ENCODE data around the gene UGT1A6. TPM values are rescaled to one million over a fixed set of nuclear protein-coding genes. Genes with fewer than 3 reads are reported as not detected.

UGT1A6 gene
- total and polyA plus RNA-seq, 2 experiments from 2014 or later = not detected

DNA sequence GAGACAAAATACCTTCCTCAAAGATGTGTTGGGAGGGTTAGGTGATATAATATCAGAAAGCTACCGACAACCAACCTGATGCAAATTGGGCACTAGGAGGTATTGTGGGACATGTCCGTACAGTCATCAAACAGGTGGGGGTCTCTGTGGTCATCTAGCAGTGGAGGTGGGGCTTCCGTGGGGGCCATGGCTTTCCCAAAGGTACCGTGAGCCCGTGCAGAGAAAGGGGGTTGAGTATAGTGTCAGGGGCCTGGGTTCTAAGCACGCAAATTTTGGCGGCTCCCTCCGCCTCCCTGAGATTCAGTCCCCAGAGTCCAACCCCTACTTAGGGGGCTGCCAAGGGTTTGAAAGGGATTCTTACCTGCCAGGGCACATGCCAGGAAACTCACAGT lies 129.0 kb downstream of the UGT1A6 start:
- Histone ChIP-seq H2AFZ (no peak overlapping the region), H3K4me3 (no peak overlapping the region), H4K20me1 (ENCODE audit: insufficient read depth) (no peaks in the 10 kb centered on the region), H3K9me3 (ENCODE audit: low read depth) (no peaks in the 10 kb centered on the region), H3F3A (ENCODE audit: insufficient read depth) (no peaks in the 10 kb centered on the region), H3K4me1 (ENCODE audit: insufficient read depth) (no peaks in the 10 kb centered on the region), H3K79me2 (ENCODE audit: insufficient read depth) (no peaks in the 10 kb centered on the region), H3K27me3 (replicated peaks; ENCODE audit: insufficient read depth) (peaks cover 19% of the 10 kb centered on the region), H3K4me2 (ENCODE audit: unreplicated experiment) (no peak overlapping the region), H3K36me3 (ENCODE audit: low read depth) (no peaks in the 10 kb centered on the region), H3K9ac (no peak overlapping the region), H3K9me2 (ENCODE audit: insufficient read depth) (no peaks in the 10 kb centered on the region), H3K27ac (no peak overlapping the region)
- no peak for DNase-seq
- 59% methylated on average over 8 of the region's 8 CpGs for WGBS, 2 experiments (ENCODE audit: low coverage in 1 of 2, low lambda C conversion rate in 2 of 2, missing lambda C conversion rate in 2 of 2)
- in situ Hi-C loops (cut with MboI) = no loop called here
- no peak for TF ChIP-seq EZH2phosphoT487 (IDR thresholded peaks at IDR 0.05; ENCODE audit: insufficient read depth, low read depth)
- no peak for TF ChIP-seq EZH2 (IDR thresholded peaks at IDR 0.05; ENCODE audit: insufficient read depth, poor library complexity, severe bottlenecking)

GRCh38 chr2:233822101-233822771 lies 129.5 kb downstream of the UGT1A6 start:
- H3K4me2 ChIP-seq (ENCODE audit: unreplicated experiment) = no peak overlapping the region
- H3K9ac ChIP-seq = no peak overlapping the region
- no peaks in the 10 kb centered on the region for H4K20me1 ChIP-seq (ENCODE audit: insufficient read depth)
- H3K9me2 ChIP-seq (ENCODE audit: insufficient read depth) = no peaks in the 10 kb centered on the region
- no peak for DNase-seq
- H3K27ac ChIP-seq = no peak overlapping the region
- no peaks in the 10 kb centered on the region for H3K36me3 ChIP-seq (ENCODE audit: low read depth)
- no peaks in the 10 kb centered on the region for H3K4me1 ChIP-seq (ENCODE audit: insufficient read depth)
- no peak overlapping the region for H3K4me3 ChIP-seq
- TF ChIP-seq EZH2phosphoT487 (IDR thresholded peaks at IDR 0.05; ENCODE audit: insufficient read depth, low read depth) = no peak
- TF ChIP-seq EZH2 (IDR thresholded peaks at IDR 0.05; ENCODE audit: insufficient read depth, poor library complexity, severe bottlenecking) = no peak
- H3F3A ChIP-seq (ENCODE audit: insufficient read depth) = no peaks in the 10 kb centered on the region
- 55 to 63% methylated on average over 19 to 21 of the region's 21 CpGs for WGBS, 2 experiments (ENCODE audit: low coverage in 1 of 2, low lambda C conversion rate in 2 of 2, missing lambda C conversion rate in 2 of 2)
- no peaks in the 10 kb centered on the region for H3K9me3 ChIP-seq (ENCODE audit: low read depth)
- peaks cover 19% of the 10 kb centered on the region for H3K27me3 ChIP-seq (replicated peaks; ENCODE audit: insufficient read depth)
- H2AFZ ChIP-seq = no peak overlapping the region
- in situ Hi-C loops (cut with MboI) = no loop called here
- H3K79me2 ChIP-seq (ENCODE audit: insufficient read depth) = no peaks in the 10 kb centered on the region

Other genes with a start within 250 kb of the UGT1A6 start
- 31.0 and 36.8 TPM in 2 replicates for gene USP40, start 126.1 kb upstream of the UGT1A6 start, total RNA-seq (2014; rRNA removed; shearing (Covaris generic))
- gene USP40, start 126.1 kb upstream of the UGT1A6 start, polyA plus RNA-seq (2016; fragmentation: Nextera tagmentation; extraction: Ambion mirVana) = 24.7 and 25.1 TPM in 2 replicates
- gene UGT1A8, start 75.3 kb upstream of the UGT1A6 start, total RNA-seq (2014; rRNA removed; shearing (Covaris generic)) = not detected in 2 replicates
- not detected in 2 replicates for gene UGT1A8, start 75.3 kb upstream of the UGT1A6 start, polyA plus RNA-seq (2016; fragmentation: Nextera tagmentation; extraction: Ambion mirVana)
- not detected in 2 replicates for gene UGT1A10, start 56.4 kb upstream of the UGT1A6 start, total RNA-seq (2014; rRNA removed; shearing (Covaris generic))
- gene UGT1A10, start 56.4 kb upstream of the UGT1A6 start, polyA plus RNA-seq (2016; fragmentation: Nextera tagmentation; extraction: Ambion mirVana) = not detected in 2 replicates
- gene UGT1A9, start 21.0 kb upstream of the UGT1A6 start, total RNA-seq (2014; rRNA removed; shearing (Covaris generic)) = not detected in 2 replicates
- gene UGT1A9, start 21.0 kb upstream of the UGT1A6 start, polyA plus RNA-seq (2016; fragmentation: Nextera tagmentation; extraction: Ambion mirVana) = not detected in 2 replicates
- gene UGT1A7, start 11.0 kb upstream of the UGT1A6 start, total RNA-seq (2014; rRNA removed; shearing (Covaris generic)) = not detected in 2 replicates
- gene UGT1A7, start 11.0 kb upstream of the UGT1A6 start, polyA plus RNA-seq (2016; fragmentation: Nextera tagmentation; extraction: Ambion mirVana) = not detected in 2 replicates
- gene UGT1A5, start 20.0 kb downstream of the UGT1A6 start, total RNA-seq (2014; rRNA removed; shearing (Covaris generic)) = not detected in 2 replicates
- not detected in 2 replicates for gene UGT1A5, start 20.0 kb downstream of the UGT1A6 start, polyA plus RNA-seq (2016; fragmentation: Nextera tagmentation; extraction: Ambion mirVana)
- gene UGT1A4, start 25.8 kb downstream of the UGT1A6 start, total RNA-seq (2014; rRNA removed; shearing (Covaris generic)) = not detected in 2 replicates
- gene UGT1A4, start 25.8 kb downstream of the UGT1A6 start, polyA plus RNA-seq (2016; fragmentation: Nextera tagmentation; extraction: Ambion mirVana) = not detected in 2 replicates
- gene UGT1A3, start 36.2 kb downstream of the UGT1A6 start, total RNA-seq (2014; rRNA removed; shearing (Covaris generic)) = not detected in 2 replicates
- not detected in 2 replicates for gene UGT1A3, start 36.2 kb downstream of the UGT1A6 start, polyA plus RNA-seq (2016; fragmentation: Nextera tagmentation; extraction: Ambion mirVana)
- not detected in 2 replicates for gene UGT1A1, start 67.4 kb downstream of the UGT1A6 start, total RNA-seq (2014; rRNA removed; shearing (Covaris generic))
- gene UGT1A1, start 67.4 kb downstream of the UGT1A6 start, polyA plus RNA-seq (2016; fragmentation: Nextera tagmentation; extraction: Ambion mirVana) = not detected in 2 replicates
- not detected in 2 replicates for gene MROH2A, start 85.4 kb downstream of the UGT1A6 start, total RNA-seq (2014; rRNA removed; shearing (Covaris generic))
- not detected in 2 replicates for gene MROH2A, start 85.4 kb downstream of the UGT1A6 start, polyA plus RNA-seq (2016; fragmentation: Nextera tagmentation; extraction: Ambion mirVana)
- gene HJURP, start 161.6 kb downstream of the UGT1A6 start, total RNA-seq (2014; rRNA removed; shearing (Covaris generic)) = 10.9 and 13.2 TPM in 2 replicates
- 13.5 and 13.9 TPM in 2 replicates for gene HJURP, start 161.6 kb downstream of the UGT1A6 start, polyA plus RNA-seq (2016; fragmentation: Nextera tagmentation; extraction: Ambion mirVana)
- gene TRPM8, start 224.5 kb downstream of the UGT1A6 start, total RNA-seq (2014; rRNA removed; shearing (Covaris generic)) = not detected in 2 replicates
- gene TRPM8, start 224.5 kb downstream of the UGT1A6 start, polyA plus RNA-seq (2016; fragmentation: Nextera tagmentation; extraction: Ambion mirVana) = not detected in 2 replicates

All from GM23248 (cell line).